ENCODE data around the gene PRMT1. TPM values are rescaled to one million over a fixed set of nuclear protein-coding genes. Genes with fewer than 3 reads are reported as not detected.

Gene PRMT1
- polyA plus RNA-seq, 4 donors: 56.8 to 194 (median 94.7) TPM

GRCh38 chr19:49658566-49659442, 18.3 kb upstream of the PRMT1 start:
- no peak for FAIRE-seq
- Histone ChIP-seq H3K27me3 (ENCODE audit: control insufficient read depth in 3 of 3, insufficient read depth in 3 of 3, low read length in 3 of 3) (no peaks in the 10 kb centered on the region), H3K27ac (ENCODE audit: low read depth in 1 of 3, low read length in 2 of 3) (no peak overlapping the region), H3K9me3 (ENCODE audit: control insufficient read depth in 2 of 2, insufficient read depth in 1 of 2, low read depth in 1 of 2, low read length in 1 of 2) (no peaks in the 10 kb centered on the region), H3K4me1 (ENCODE audit: control insufficient read depth in 3 of 3, insufficient read depth in 2 of 3, low read depth in 1 of 3, low read length in 2 of 3) (peaks cover 0 to 3% (median under 1%) of the 10 kb centered on the region in 3 donors), H3K4me3 (ENCODE audit: low read depth in 1 of 3, low read length in 3 of 3) (no peak overlapping the region), H3K36me3 (ENCODE audit: control insufficient read depth in 3 of 3, insufficient read depth in 2 of 3, low read depth in 1 of 3, low read length in 3 of 3) (peaks cover 17 to 96% (median 31%) of the 10 kb centered on the region in 3 donors)
- DNase-seq: no peak
- WGBS, 3 donors: 93 to 94% (median 94%) methylated on average over 12 of the region's 12 CpGs

DNA sequence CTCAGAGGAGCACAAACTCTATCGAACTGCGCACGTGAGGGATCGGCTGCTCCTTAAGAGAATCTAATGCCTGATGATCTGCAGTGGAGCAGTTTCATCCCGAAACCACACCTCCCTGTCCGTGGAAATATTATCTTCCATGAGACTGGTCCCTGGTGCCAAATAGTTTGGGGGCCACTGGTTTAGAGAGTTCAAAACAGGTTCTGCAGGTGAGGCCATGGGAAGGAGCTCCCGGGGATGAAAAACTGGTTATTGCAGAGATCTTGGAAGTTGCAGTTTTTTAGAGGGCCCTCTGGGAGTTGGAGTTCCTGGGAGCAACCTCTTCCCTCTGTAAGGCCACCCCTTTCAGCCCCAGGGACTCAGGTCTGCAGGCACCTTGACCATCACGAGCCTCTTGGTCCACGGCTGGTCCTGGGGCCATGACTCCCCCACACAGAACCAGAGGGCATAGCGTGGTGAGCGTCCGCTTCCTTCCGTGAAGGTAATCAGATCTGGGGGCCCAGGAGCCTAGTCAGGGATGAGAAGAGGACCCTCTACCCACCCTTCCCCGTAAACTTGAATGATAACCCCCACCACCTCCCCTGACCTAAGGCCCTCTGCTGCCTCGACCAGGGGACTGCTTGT, 16.6 kb upstream of the PRMT1 start:
- Histone ChIP-seq H3K9me3 (ENCODE audit: control insufficient read depth in 2 of 2, insufficient read depth in 1 of 2, low read depth in 1 of 2, low read length in 1 of 2) (no peaks in the 10 kb centered on the region), H3K36me3 (ENCODE audit: control insufficient read depth in 3 of 3, insufficient read depth in 2 of 3, low read depth in 1 of 3, low read length in 3 of 3) (peaks cover 13 to 79% (median 26%) of the 10 kb centered on the region in 3 donors), H3K27ac (ENCODE audit: low read depth in 1 of 3, low read length in 2 of 3) (no peak overlapping the region), H3K4me3 (ENCODE audit: low read depth in 1 of 3, low read length in 3 of 3) (no peak overlapping the region), H3K4me1 (ENCODE audit: control insufficient read depth in 3 of 3, insufficient read depth in 2 of 3, low read depth in 1 of 3, low read length in 2 of 3) (peaks cover 0 to 6% (median 3%) of the 10 kb centered on the region in 3 donors), H3K27me3 (ENCODE audit: control insufficient read depth in 3 of 3, insufficient read depth in 3 of 3, low read length in 3 of 3) (no peaks in the 10 kb centered on the region)
- no peak for DNase-seq
- WGBS, 3 donors: 86 to 94% (median 91%) methylated on average over 15 of the region's 15 CpGs
- no peak for FAIRE-seq

- 94 to 96% (median 94%) methylated on average over 16 of the region's 16 CpGs for WGBS, 3 donors
Observed at GRCh38 chr19:49662011-49662410, 15.1 kb upstream of the PRMT1 start.

GRCh38 chr19:49663224-49663623, 13.8 kb upstream of the PRMT1 start:
- no peaks in the 10 kb centered on the region for H3K27me3 ChIP-seq (ENCODE audit: control insufficient read depth in 3 of 3, insufficient read depth in 3 of 3, low read length in 3 of 3)
- peaks cover 12 to 52% (median 15%) of the 10 kb centered on the region in 3 donors for H3K36me3 ChIP-seq (ENCODE audit: control insufficient read depth in 3 of 3, insufficient read depth in 2 of 3, low read depth in 1 of 3, low read length in 3 of 3)
- peak overlapping the region in 1 of 3 donors; percentile 6 for H3K4me3 ChIP-seq (ENCODE audit: low read depth in 1 of 3, low read length in 3 of 3)
- peaks cover 4 to 15% (median 7%) of the 10 kb centered on the region in 3 donors for H3K4me1 ChIP-seq (ENCODE audit: control insufficient read depth in 3 of 3, insufficient read depth in 2 of 3, low read depth in 1 of 3, low read length in 2 of 3)
- H3K27ac ChIP-seq (ENCODE audit: low read depth in 1 of 3, low read length in 2 of 3): peak overlapping the region in 2 of 3 donors; percentile 30 to 72
- FAIRE-seq (no peak), DNase-seq (no peak)
- H3K9me3 ChIP-seq (ENCODE audit: control insufficient read depth in 2 of 2, insufficient read depth in 1 of 2, low read depth in 1 of 2, low read length in 1 of 2): no peaks in the 10 kb centered on the region
- 69 to 82% (median 73%) methylated on average over 11 to 12 of the region's 12 CpGs for WGBS, 3 donors

More at GRCh38 chr19:49662011-49662410, 15.1 kb upstream of the PRMT1 start:
- no peaks in the 10 kb centered on the region for H3K9me3 ChIP-seq (ENCODE audit: control insufficient read depth in 2 of 2, insufficient read depth in 1 of 2, low read depth in 1 of 2, low read length in 1 of 2)
- peaks cover 4 to 14% (median 7%) of the 10 kb centered on the region in 3 donors for H3K4me1 ChIP-seq (ENCODE audit: control insufficient read depth in 3 of 3, insufficient read depth in 2 of 3, low read depth in 1 of 3, low read length in 2 of 3)
- no peaks in the 10 kb centered on the region for H3K27me3 ChIP-seq (ENCODE audit: control insufficient read depth in 3 of 3, insufficient read depth in 3 of 3, low read length in 3 of 3)
- peaks cover 13 to 64% (median 24%) of the 10 kb centered on the region in 3 donors for H3K36me3 ChIP-seq (ENCODE audit: control insufficient read depth in 3 of 3, insufficient read depth in 2 of 3, low read depth in 1 of 3, low read length in 3 of 3)
- FAIRE-seq (no peak), DNase-seq (no peak)
- no peak overlapping the region for H3K27ac ChIP-seq (ENCODE audit: low read depth in 1 of 3, low read length in 2 of 3)
- H3K4me3 ChIP-seq (ENCODE audit: low read depth in 1 of 3, low read length in 3 of 3): no peak overlapping the region

DNA sequence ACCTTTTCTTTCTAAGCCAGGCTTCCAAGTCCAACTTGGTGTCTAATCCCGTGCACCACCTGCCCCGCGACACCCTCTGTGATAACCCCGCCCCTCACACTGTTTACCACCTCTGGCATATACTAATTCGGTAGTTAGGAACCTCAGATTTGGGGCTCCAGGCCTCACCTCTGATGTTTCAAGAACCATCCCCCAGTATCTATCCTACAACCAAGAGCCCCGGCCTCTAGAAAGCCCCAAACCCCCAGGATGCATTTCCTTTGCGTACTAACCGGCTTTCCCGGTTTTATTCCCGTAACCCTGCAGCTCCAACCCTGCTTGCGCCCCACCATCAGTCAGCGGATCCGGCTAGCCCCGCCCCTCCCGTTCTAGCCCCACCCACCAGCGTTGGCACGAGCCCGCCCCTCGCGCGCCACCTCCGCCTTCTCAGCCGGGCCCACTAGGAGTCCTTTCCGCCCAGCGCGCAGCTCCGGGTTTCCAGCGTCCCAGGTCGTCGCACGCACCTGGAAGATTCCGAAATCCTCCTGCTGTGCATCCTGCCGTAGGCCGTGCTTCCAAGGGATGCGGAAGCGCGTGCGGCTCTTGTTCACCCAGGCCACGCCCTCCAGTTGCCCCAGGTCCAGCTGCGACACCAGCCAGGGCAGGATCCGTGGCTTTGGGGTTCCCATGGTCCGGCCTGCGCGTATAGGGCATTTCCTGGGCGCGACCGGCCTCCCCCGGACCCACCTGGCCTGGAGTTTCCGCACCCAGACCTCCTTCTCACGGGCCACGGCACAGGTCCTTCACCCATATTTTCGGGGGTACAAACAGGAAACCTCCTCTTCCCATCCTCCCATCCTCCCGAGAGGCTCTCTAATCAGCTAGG, 12.7 kb upstream of the PRMT1 start:
- peaks cover 5 to 50% (median 12%) of the 10 kb centered on the region in 3 donors for H3K36me3 ChIP-seq (ENCODE audit: control insufficient read depth in 3 of 3, insufficient read depth in 2 of 3, low read depth in 1 of 3, low read length in 3 of 3)
- peak overlapping the region; percentile 70 to 88 (median 85) for H3K27ac ChIP-seq (ENCODE audit: low read depth in 1 of 3, low read length in 2 of 3)
- H3K4me3 ChIP-seq (ENCODE audit: low read depth in 1 of 3, low read length in 3 of 3): peak overlapping the region; percentile 64 to 79 (median 69)
- no peak for FAIRE-seq
- no peaks in the 10 kb centered on the region for H3K27me3 ChIP-seq (ENCODE audit: control insufficient read depth in 3 of 3, insufficient read depth in 3 of 3, low read length in 3 of 3)
- peaks cover 4 to 15% (median 7%) of the 10 kb centered on the region in 3 donors for H3K4me1 ChIP-seq (ENCODE audit: control insufficient read depth in 3 of 3, insufficient read depth in 2 of 3, low read depth in 1 of 3, low read length in 2 of 3)
- DNase-seq: peak; percentile 91 to 94
- 0 to 1% (median 1%) methylated on average over 53 of the region's 53 CpGs for WGBS, 3 donors
- no peaks in the 10 kb centered on the region for H3K9me3 ChIP-seq (ENCODE audit: control insufficient read depth in 2 of 2, insufficient read depth in 1 of 2, low read depth in 1 of 2, low read length in 1 of 2)

- Histone ChIP-seq H3K4me1 (ENCODE audit: control insufficient read depth in 3 of 3, insufficient read depth in 2 of 3, low read depth in 1 of 3, low read length in 2 of 3) (peaks cover 4 to 15% (median 7%) of the 10 kb centered on the region in 3 donors), H3K9me3 (ENCODE audit: control insufficient read depth in 2 of 2, insufficient read depth in 1 of 2, low read depth in 1 of 2, low read length in 1 of 2) (no peaks in the 10 kb centered on the region), H3K4me3 (ENCODE audit: low read depth in 1 of 3, low read length in 3 of 3) (peak overlapping the region; percentile 64 to 79 (median 69)), H3K27me3 (ENCODE audit: control insufficient read depth in 3 of 3, insufficient read depth in 3 of 3, low read length in 3 of 3) (no peaks in the 10 kb centered on the region), H3K27ac (ENCODE audit: low read depth in 1 of 3, low read length in 2 of 3) (peak overlapping the region; percentile 70 to 88 (median 85)), H3K36me3 (ENCODE audit: control insufficient read depth in 3 of 3, insufficient read depth in 2 of 3, low read depth in 1 of 3, low read length in 3 of 3) (peaks cover 4 to 48% (median 12%) of the 10 kb centered on the region in 3 donors)
- 0 to 2% (median 1%) methylated on average over 7 of the region's 7 CpGs for WGBS, 3 donors
- FAIRE-seq: no peak
- DNase-seq: no peak
Observed at GRCh38 chr19:49665036-49665350, 12.1 kb upstream of the PRMT1 start.

DNA sequence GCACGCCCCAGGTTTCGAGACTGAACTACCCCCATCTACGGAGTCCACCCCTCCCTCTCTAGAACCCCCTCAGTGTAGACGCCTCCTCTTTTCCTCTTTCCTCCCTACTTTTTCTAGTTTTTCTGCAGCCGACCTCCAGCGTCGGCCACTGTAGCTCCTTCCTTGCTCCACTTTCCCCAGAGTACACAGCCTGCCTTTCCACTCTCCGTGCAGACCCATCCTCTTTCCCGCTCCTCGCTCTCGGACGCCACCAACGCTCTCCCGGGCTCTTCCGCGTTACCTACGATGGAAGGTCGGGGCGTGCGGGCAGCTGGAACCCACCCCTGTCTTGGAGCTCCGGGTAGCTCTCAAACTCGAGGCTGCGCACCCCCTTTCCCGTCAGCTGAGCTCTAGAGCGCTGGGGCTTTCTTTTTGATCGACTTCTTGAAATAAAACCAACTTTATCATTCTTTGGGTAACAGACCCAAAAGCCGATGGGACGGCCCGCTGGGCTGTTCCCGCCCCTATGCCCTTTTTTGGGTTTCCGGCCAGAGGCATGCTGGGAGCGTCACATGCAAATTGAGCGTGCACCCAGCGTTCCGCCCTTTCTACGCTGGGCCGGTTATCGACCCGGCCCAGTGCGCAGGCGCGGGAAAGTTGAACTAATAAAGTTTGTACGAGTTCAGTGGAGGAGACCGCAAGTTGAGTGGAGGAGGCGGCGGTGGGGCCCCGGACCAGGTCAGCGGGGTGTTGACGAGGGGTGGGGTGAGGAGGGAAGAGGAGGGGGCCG, 11.5 kb upstream of the PRMT1 start, which contains the start of the genes BCL2L12 and IRF3:
BCL2L12 (plus strand) TSS at position 583 of the 769 bp plus-strand sequence. CDS start 760 bp downstream, outside the sequence.
IRF3 (minus strand) TSS at position 507 of the 769 bp plus-strand sequence. CDS start 1,019 bp downstream, outside the sequence.
- DNase-seq (peak; percentile 98 to 99), FAIRE-seq (no peak)
- peaks cover 3 to 47% (median 12%) of the 10 kb centered on the region in 3 donors for H3K36me3 ChIP-seq (ENCODE audit: control insufficient read depth in 3 of 3, insufficient read depth in 2 of 3, low read depth in 1 of 3, low read length in 3 of 3)
- peaks cover 4 to 15% (median 7%) of the 10 kb centered on the region in 3 donors for H3K4me1 ChIP-seq (ENCODE audit: control insufficient read depth in 3 of 3, insufficient read depth in 2 of 3, low read depth in 1 of 3, low read length in 2 of 3)
- no peaks in the 10 kb centered on the region for H3K27me3 ChIP-seq (ENCODE audit: control insufficient read depth in 3 of 3, insufficient read depth in 3 of 3, low read length in 3 of 3)
- peak within 1 kb of the TSS; percentile 64 to 79 (median 69) for H3K4me3 ChIP-seq (ENCODE audit: low read depth in 1 of 3, low read length in 3 of 3)
- WGBS, 3 donors: 0 to 1% (median 0%) methylated on average over 49 to 50 of the region's 50 CpGs
- no peaks in the 10 kb centered on the region for H3K9me3 ChIP-seq (ENCODE audit: control insufficient read depth in 2 of 2, insufficient read depth in 1 of 2, low read depth in 1 of 2, low read length in 1 of 2)
- H3K27ac ChIP-seq (ENCODE audit: low read depth in 1 of 3, low read length in 2 of 3): peak within 1 kb of the TSS; percentile 70 to 88 (median 85)

Measured in small intestine (tissue), 7 donors.